Activated T-helper 1 cell treated with anti-CD3 and anti-CD28 coated beads, Interleukin-2, amount 50 U/mL, for 16 hours (primary cell): ENCODE results near the gene OPA3.

Source experiments
- DNase-seq, 2 donors: peaks; one replicate each; pipeline ENCODE4 v3.0.0-alpha.2; 2020; ENCODE audit warnings: low read depth in 1 of 2, low spot score in 1 of 2

Gene OPA3

DNA sequence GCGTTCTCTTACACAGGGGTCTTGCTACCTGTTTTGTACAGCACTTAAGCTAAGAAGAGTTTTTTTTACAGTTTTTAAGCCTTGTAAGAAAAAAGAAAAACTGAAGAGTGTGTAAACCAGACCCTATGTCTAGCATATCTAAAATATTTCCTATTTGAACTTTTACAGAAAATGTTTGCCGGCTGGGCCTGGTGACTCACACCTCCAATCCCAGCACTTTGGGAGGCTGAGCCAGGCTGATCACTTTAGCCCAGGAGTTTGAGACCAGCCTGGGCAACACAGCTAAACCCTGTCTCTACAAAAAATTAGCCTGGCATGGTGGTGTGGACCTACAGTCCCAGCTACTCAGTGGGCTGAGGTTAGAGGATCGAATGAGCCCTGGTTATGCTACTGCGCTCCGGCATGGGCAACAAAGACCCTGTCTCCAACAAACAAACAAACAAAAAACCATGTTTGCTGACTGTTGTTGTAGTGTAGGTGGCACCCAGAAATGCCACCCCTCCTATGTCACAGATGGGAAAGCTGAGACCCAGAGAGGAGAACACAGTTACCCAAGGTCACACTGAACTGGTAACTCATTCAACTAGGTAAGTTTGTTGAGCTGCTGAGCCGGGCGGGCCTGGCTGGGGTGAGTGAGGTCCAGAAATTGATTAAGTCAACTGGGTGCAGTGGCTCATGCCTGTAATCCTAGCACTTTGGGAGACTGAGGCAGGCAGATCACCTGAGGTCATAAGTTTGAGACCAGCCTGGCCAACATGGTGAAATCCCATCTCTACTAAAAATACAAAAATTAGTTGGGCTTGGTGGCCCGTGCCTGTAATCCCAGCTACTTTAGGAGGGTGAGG, 79.2 kb downstream of the OPA3 start:
- DNase-seq = no peak

DNA sequence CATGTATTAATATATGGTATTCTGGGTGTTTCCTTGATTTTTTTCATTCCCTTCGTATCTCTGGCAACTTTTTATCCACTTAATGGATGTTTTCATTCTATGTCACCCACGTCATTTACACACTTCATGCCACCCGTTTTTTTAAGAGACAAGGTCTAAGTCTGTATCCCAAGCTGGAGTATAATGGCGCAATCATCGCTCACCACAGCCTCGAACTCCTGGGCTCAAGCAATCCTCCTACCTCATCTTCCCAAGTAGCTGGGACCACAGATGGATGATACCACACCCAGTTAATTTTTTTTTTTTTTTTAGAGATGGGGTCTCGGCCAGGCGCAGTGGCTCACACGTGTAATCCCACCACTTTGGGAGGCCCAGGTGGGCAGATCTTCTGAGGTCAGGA, 80.7 kb downstream of the OPA3 start:
- DNase-seq = no peak

DNA sequence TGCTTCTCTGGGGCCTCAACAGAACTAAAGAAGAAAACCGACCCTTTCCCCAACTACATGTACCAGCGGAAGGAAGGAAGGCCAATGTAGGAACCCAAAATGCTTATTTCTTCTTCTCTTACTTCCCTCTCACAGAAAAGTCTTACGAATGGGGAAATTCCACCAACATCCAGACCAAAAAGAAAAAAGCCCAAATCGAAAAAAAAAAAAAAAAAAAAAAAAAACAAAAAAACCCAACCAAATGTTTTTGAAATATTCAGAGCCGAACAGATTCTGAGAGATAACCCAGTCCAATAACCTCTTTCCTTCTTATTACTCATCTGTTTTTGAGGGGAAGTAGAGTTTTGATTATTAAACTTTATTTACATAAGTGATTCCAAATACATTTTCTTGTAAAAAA, 82.5 kb downstream of the OPA3 start:
- DNase-seq = no peak

DNA sequence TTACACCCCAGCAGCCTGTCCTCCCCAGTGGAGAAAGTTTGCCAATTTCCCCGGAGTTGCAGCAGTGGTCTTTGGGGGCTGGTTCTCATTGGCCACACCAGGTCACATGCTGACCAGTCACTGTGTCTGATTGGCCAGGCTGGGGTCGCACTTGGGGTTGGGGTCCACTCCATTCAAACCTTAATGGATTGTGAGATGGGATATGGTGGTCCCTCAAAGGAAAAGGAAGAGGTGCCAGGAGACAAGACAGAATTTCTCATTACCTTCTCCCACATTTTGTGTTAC, 82.9 kb downstream of the OPA3 start:
- DNase-seq = no peak

DNA sequence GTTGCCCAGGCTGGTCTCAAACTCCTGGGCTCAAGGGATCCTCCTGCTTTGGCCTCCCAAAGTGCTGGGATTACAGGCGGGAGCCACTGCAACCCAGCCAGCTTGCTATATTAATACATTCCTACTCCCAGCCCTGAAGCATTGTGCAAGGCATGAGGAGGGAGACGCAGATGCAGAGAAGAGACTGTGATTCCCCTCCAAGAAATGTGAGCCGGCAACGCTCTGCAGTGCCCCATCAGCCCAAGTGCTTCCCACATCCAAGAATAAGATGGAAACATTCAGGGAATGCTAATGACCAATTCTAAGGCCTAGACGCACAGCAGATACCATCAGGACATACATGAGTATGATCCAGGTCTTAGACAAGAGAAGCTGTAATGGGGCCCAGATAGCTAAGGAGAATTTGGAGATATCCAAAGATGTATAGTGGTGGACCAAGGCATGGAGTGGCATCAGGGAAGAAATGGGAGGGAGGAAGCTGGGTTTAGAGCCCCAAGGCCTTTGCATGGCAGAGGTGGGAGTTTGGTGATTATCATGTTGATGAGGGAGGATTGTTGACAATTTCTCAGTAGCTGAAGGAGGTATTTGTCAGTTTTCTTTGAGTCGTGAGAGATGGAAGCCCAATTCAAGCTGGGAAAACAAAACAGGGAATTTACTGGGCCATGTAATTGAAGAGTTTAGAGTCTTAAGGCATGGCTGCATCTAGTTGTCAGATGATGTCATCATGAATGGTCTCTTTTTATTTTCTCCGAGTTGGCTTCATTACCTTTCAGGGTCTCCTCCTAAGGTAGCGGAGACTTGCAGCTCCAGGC, 83.5 kb downstream of the OPA3 start:
- no peak for DNase-seq

DNA sequence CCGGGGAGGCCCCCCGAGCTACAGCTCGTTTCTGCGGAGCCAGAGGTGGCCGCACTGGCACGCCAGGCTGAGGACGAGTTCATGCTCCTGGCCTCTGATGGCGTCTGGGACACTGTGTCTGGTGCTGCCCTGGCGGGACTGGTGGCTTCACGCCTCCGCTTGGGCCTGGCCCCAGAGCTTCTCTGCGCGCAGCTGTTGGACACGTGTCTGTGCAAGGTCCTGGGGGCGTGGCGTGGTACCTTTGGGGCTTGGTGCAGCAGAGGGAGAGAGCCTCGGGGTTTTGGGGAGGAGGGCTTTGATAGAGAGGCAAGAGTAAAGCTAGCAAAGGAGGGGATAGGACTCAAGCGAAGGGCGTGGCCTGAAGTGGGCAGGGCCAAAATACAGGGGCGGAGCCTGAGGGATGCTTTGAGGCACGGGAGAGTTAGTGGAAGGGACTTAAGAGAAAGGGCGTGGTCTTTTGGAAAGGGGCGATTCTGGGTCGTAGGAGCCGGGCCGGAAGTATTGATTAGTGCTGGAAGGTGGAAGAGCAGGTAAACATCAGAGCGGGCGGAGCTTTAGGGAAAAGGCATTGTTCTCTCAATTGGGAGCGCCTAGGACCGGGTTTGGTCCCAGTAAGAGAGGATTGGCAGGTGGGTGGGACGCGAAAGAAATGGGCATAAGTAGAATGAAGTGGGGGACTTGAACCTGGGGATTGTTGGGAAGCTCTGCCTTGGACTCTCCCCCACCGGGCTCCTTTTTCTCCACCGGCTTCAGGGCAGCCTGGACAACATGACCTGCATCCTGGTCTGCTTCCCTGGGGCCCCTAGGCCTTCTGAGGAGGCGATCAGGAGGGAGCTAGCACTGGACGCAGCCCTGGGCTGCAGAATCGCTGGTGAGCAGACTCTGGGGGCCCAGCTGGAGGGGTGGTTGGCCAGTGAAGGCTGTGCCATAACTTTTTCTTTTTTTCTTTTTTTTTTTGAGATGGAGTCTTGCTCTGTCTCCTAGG, 85.1 kb downstream of the OPA3 start:
- peak in 1 of 2 donors; percentile 35 for DNase-seq

DNA sequence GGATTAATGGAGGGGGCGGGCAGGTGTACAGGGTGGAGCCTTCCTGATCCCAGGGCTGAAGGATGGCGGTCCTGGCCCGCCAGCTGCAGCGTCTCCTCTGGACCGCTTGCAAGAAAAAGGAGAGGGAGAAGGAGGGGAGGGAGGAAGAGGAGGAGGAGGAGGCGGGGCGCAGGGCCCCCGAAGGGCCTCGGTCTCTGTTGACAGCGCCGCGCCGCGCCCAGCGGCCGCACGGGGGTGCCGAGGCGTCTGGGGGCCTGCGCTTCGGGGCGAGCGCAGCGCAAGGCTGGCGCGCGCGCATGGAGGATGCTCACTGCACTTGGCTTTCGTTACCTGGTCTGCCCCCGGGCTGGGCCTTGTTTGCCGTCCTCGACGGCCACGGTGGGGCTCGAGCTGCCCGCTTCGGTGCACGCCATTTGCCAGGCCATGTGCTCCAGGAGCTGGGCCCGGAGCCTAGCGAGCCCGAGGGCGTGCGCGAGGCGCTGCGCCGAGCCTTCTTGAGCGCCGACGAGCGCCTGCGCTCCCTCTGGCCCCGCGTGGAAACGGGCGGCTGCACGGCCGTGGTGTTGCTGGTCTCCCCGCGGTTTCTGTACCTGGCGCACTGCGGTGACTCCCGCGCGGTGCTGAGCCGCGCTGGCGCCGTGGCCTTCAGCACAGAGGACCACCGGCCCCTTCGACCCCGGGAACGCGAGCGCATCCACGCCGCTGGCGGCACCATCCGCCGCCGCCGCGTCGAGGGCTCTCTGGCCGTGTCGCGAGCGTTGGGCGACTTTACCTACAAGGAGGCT, 86.0 kb downstream of the OPA3 start, which contains the start of gene PPM1N:
Gene PPM1N, plus strand, starts transcription at position 33 of the 785 bp plus-strand sequence. Its CDS starts 30 bp downstream, at position 63.
- no peak for DNase-seq

DNA sequence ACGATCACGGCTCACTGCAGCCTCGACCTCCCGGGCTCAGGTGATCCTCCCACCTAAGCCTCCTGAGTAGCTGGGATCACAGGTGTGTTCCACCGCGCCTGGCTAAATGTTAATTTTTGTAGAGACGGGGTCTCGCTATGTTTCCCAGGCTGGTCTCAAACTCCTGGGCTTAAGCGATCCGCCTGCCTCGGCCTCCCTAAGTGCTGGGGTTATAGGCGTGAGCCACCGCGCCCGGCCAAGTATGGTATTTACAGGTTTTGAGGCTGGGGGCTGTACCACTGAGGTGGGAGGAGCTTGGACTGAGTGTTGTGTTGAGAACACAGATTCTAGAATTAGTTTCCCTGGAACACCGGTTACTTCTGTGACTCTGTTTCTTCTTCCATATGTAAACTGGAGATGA, 86.8 kb downstream of the OPA3 start:
- DNase-seq = no peak

DNA sequence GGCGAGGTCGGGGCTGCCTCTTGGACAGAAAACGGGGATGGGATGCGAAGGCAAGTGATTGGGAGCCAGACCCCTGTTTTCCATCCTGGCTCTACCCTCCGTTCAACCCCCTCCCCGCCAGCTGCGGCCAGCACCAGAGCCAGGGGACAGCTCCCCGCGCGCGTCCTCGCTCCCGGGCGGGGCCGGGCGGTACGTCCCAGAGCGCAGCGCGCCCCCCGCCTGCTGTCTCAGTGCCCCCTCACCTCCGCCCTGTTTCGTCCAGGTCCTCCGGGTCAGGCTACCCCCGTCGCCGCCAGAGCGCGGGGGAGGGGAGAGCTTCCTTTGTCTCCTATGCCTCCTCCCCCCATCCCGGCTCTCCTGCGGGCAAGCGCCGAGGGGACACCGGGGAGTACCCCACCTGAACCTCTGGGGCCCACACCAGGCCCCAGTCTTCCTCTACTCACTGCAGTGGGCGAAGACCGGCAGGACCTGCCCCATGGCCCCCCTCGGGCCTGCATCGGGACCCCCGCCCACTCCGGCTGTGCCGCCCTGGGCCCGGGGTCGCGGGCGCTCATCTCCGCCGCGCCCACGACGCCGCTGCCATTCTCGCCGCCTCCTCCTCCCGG, 88.2 kb downstream of the OPA3 start:
- no peak for DNase-seq

DNA sequence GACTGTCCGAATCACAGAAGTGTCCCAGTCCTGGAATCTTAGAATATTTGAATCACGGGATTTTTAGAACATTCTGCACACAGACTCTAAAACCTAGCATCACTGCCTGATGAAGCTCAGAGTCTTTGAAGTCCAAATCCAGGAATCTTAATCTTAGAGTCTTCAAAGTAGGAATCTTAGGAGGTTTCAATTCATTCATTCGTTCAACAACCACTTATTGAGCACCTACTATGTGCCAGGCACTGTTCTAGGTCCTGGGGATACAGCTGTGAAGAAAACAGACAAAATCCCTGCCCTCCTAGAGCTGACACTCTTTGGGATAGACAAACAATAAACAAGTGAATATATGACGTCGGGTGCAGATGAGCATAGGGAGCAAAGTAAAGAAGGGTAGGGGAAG, 89.4 kb downstream of the OPA3 start:
- no peak for DNase-seq

DNA sequence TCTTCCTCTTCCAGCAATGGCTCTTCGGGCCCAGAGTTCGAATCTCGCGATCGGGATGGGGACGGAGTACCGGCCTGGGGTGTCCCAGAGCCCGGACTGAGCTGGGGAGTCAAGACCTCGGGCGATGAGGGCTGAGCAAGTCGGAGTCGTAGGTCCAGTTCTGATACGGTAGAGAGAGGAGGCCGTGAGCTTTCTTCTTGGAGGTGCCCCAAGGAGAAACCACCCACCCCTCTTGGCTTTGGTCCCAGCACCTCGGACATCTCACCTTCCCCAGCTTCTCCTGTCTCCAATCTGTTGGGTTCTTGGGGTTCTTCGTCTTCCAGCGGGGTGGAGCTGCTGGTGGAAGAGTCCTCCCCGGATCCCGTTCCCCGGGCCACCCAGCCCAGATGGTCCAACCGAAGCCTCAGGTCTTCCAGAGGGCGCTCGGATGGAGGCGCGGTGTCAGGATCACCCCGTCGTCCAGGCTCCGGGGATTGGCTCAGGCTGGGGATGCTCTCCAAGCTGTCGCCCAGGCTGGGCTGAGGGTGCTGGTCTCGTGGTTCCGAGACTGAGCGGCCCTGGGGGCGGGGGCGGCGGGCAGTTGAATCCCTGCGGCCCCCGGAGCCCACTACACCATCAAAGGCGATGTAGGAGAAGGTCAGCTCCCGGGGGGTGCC, 90.2 kb downstream of the OPA3 start:
- no peak for DNase-seq

DNA sequence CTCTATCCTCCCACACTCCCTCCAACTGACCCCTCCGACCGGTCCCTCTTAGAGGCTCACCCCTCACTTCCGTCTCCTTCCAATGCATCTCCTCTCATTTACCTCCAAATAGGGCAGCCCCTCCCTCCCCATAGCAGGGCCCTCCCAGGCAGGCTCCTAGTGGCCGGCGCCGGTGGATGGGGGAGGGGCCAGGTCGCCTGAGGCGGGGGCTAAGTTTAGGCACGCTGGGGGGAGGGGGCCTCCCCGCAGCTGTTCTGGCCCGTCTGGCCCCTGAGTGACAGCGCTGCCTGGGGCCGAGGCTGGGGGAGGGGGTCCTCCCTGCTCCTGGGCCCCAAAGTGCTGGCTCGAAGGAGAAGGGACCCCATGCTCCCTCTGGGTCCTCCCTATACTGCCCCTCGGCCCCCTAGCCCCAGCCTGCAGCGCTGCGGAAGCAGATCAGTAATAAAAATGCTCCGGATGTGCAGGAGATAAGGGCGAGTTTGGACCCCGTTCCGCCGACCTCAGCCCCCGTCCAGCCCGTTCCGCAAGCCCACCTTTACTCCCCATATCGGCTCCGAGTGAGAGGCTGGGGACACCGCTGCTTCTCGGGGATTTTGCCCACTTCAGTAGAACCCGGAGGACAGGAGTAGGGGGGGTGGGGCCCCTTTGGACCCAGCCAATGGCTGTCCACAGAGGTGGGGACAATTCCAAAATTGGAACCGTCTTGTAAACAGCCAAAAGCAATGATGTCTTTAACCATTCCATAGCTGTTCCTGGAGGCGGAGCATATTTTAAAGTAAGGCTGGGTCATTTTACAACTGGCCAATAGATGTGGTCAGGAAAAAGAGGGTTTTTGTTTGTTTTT, 91.8 kb downstream of the OPA3 start:
- no peak for DNase-seq

DNA sequence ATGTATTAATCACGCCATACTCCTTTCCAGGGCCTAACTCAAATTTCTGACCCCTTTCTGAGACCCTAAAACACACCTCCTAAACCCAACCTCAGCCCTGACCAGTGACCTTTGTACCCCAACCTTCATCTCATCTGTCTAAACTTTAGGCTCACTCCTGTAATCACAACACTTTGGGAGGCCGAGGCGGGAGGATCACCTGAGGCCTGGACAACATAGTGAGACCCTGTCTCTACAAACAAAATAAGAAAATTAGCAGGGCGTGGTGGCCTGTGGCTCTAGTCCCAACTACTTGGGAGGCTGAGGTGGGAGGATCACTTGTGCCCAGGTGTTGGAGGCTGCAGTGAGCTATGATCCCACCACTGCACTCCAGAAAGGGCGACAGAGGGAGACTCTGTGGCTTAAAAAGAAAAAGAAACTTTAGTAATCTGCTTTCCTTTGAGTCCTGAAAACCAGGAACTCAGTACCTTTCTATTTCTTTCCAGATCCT, 92.4 kb downstream of the OPA3 start:
- no peak for DNase-seq

DNA sequence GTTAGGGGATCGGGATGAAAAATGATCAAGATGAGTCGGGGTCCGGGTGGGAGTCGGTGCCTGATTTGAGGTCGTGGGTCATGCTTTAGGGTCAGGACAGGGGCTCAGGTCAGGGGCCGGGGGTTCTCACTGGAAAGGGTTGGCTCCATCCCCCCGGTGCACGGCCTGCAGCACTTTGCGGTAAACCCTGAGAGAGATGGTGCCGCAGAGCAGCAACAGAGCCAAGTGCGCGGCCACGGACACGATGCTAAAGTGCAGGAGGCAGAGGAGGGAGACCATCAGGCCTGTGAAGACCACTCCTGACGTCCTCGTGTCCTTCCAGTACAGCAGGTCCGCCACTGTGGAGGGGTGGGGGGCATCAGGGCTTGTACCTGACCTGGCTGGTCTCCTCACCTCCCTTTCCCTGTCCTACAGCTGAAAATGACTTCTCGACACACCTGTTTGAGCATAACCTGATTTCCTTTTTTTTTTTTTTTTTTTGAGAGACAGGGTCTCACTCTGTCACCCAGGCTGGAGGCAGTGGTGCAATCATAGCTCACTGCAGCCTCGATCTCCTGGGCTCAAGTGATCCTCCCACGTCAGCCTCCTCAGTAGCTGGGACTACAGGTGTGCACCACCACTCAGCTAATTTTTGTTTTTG, 95.3 kb downstream of the OPA3 start:
- DNase-seq = no peak

DNA sequence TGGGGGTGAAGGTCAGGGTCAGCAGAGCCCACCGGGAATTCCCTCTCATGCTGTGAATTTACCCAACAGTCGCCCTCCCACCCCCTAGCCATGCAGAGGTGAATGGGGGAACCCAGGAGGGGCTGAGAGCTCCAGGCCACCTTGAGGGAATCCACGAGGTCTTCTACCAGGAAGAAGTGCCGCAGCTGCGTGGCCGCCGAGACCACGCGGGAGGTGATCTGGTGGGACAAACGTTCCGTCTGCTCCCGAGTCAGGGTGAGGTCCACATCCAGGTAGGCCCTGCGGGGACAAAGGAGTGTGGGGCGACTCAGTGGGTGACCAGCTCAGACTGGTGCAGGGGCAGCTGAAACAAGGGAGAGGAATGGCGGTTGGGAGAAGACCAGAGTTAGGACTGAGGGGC, 95.9 kb downstream of the OPA3 start:
- DNase-seq = no peak

DNA sequence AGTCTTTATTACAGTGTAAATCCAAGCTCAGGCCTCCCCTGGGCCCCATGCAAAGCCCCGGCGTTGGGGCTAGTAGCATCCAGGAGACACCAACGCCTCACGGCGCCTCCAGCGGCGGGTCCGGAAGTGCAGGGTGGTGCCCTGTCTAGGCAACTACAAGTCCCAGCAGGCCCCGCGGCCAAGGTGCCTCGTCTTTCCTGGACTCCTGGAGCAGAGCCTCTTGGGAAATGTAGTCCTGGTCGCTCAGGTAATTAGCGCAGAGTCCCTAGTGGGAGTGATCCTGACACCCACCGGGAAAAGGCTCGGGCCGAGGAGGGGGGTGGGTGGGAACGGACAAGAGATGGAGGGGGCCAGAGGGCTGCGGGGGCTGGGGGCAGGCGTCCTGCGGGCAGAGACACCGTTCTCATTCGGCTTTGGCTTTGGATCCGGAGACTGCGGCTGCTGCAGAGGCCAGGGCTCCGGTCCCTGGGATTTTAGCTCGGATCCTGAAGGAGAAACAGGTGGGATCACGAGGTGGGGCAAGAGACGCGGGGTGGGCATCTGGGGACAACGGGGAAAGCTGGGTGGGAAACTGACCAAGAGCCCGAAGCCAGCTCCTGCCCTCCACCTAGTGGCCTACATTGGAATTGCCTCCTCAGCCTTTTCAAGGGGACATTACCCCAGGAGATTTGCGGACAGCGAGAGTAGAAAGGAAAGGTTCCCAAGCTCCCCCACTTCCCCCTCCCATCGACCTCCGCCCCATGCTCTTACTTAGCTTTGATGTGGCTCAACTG, 99.1 kb downstream of the OPA3 start:
- peak; percentile 93 to 97 for DNase-seq

DNA sequence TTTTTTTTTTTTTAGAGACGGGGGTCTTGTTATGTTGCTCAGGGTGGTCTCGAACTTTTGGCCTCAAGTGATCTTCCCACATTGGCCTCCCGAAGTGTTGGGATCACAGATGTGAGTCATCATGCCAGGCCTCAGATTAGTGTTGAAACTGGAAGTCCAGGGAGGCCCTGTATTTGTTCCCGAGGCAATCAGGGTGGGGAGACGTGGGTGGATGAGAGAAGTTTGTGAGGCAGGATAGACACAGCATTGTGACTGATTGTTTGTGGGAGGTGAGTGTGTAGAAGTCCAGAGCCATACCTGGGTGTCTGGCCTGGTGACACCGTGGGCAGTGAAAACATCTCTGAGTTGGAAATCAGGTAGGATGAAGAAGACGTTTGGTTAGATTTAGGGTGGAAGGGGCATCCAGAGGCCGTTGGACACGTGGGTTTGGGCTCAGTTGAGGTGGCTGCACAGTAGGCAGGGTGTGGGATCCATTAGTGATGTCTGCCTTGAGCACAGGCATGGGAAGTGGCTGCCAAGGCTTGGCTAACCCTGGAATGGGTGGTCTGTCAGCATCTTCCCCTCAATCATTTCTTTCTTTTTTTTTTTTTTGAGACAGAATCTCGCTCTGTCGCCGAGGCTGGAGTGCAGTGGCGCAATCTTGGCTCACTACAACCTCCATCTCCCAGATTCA, 100.2 kb downstream of the OPA3 start:
- no peak for DNase-seq
